Uterus (tissue), 4 donors: ENCODE measurements around the gene CDK1. TPM values are rescaled to one million over a fixed set of nuclear protein-coding genes. Genes with fewer than 3 reads are reported as not detected.

Experiments used
- DNase-seq, 2 donors: peaks; one replicate each; pipeline ENCODE4 v3.0.0-alpha.2; 2019 to 2020
- H3K27ac ChIP-seq, 2 donors: fragments of 200-600 bp; sonication (generic); 1 replicate in 1 of 2; 2 replicates in 1 of 2; pipeline ENCODE4 v1.5.1; 2016 to 2018
- H3K27me3 ChIP-seq, 2 donors: fragments of 200-600 bp; sonication (generic); one replicate each; pipeline ENCODE4 v1.5.1; 2018 to 2019; ENCODE audit warnings: control low read depth in 1 of 2
- H3K36me3 ChIP-seq, 2 donors: fragments of 200-600 bp; sonication (generic); one replicate each; pipeline ENCODE4 v1.5.1; 2019; ENCODE audit warnings: control low read depth in 1 of 2
- H3K4me1 ChIP-seq, 2 donors: fragments of 200-600 bp; sonication (generic); one replicate each; pipeline ENCODE4 v1.5.1; 2018 to 2019; ENCODE audit warnings: control low read depth in 1 of 2
- H3K4me3 ChIP-seq, 2 donors: fragments of 200-600 bp; sonication (generic); 1 replicate in 1 of 2; 2 replicates in 1 of 2; pipeline ENCODE4 v1.5.1; 2018 to 2019; ENCODE audit warnings: mild to moderate bottlenecking in 1 of 2
- H3K9me3 ChIP-seq, 2 donors: fragments of 200-600 bp; sonication (generic); one replicate each; pipeline ENCODE4 v1.5.1; 2019; ENCODE audit warnings: control low read depth in 1 of 2
- POLR2A ChIP-seq, 2 donors: fragments of 450-650 bp; IDR thresholded peaks; one replicate each; pipeline ENCODE4 v1.6.1; 2016; ENCODE audit warnings: antibody characterized with exemption in 2 of 2, mild to moderate bottlenecking in 1 of 2, moderate library complexity in 1 of 2
- intact Hi-C: fragments of 100-400 bp; cut with DNase I; formaldehyde crosslinking; loops from one replicate; pipeline ENCODE4 v1.15.1; 2023; ENCODE audit warnings: low total_unique reads
- total RNA-seq, 4 donors: library from RNA; depleted of rRNA in 3 of 4; stranded (reverse); fragments of >200 nt in 3 of 4; gene quantifications; one replicate each; pipeline versions ENCODE4 v1.1.0 to v1.2.4, GENCODE V29; 2014 to 2023
- TF ChIP-seq, protein P1 (sequence below), 4 experiments: fragments of 200-600 bp in 2 of 4; fragments of 450-650 bp in 2 of 4; sonication (generic) in 2 of 4; IDR thresholded peaks; one replicate each; pipeline ENCODE4 v1.5.1; 2016 to 2019; ENCODE audit warnings: antibody characterized with exemption in 4 of 4, mild to moderate bottlenecking in 2 of 4, moderate library complexity in 1 of 4
- donor health status: DM: yes; HTN: yes; CAD: no.

Gene CDK1
- total RNA-seq, 4 donors from 2014 or later: 3.5 to 98.9 TPM; not detected in 2

GRCh38 chr10:60753817-60754216 lies 24.5 kb upstream of the CDK1 start:
- Histone ChIP-seq H3K27me3 (no peaks in the 10 kb centered on the region), H3K4me1 (no peaks in the 10 kb centered on the region), H3K9me3 (no peaks in the 10 kb centered on the region), H3K36me3 (no peaks in the 10 kb centered on the region), H3K27ac (no peak overlapping the region), H3K4me3 (no peak overlapping the region)
- DNase-seq: no peak
- TF ChIP-seq, protein P1, sequence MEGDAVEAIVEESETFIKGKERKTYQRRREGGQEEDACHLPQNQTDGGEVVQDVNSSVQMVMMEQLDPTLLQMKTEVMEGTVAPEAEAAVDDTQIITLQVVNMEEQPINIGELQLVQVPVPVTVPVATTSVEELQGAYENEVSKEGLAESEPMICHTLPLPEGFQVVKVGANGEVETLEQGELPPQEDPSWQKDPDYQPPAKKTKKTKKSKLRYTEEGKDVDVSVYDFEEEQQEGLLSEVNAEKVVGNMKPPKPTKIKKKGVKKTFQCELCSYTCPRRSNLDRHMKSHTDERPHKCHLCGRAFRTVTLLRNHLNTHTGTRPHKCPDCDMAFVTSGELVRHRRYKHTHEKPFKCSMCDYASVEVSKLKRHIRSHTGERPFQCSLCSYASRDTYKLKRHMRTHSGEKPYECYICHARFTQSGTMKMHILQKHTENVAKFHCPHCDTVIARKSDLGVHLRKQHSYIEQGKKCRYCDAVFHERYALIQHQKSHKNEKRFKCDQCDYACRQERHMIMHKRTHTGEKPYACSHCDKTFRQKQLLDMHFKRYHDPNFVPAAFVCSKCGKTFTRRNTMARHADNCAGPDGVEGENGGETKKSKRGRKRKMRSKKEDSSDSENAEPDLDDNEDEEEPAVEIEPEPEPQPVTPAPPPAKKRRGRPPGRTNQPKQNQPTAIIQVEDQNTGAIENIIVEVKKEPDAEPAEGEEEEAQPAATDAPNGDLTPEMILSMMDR (IDR thresholded peaks at IDR 0.05): no peak
- no peak for TF ChIP-seq POLR2A (IDR thresholded peaks at IDR 0.05)
- intact Hi-C loops: no loop called here

DNA sequence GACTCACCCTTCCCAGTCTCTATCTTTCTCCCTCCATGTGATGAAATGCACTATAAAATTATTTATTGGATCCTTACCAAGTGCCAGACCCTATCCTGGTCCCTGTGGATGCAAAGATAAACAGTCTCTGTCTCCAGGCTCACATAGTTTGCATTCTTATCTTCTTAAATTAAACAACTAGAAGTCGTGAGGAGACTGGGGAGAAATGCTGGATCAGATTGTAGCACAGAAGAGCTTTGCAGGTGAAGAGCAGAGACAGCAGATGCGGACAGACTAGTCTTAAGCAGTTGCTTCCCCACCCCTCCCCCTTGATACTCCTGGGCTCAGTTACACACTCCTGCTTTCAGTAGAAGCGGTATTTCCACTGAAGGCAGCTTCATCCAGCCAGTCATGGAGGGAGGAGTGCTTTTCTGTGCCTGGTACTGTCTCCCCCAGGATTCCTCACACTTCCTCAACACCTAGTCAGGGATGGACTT lies 20.8 kb upstream of the CDK1 start:
- no peak overlapping the region for H3K27ac ChIP-seq
- no peak overlapping the region for H3K4me3 ChIP-seq
- no peak for DNase-seq
- H3K27me3 ChIP-seq: no peaks in the 10 kb centered on the region
- H3K4me1 ChIP-seq: no peaks in the 10 kb centered on the region
- TF ChIP-seq POLR2A (IDR thresholded peaks at IDR 0.05): no peak
- TF ChIP-seq, protein P1 (IDR thresholded peaks at IDR 0.05): no peak
- no peaks in the 10 kb centered on the region for H3K36me3 ChIP-seq
- intact Hi-C loops: no loop called here
- no peaks in the 10 kb centered on the region for H3K9me3 ChIP-seq

- Histone ChIP-seq H3K27ac (no peak overlapping the region), H3K27me3 (no peaks in the 10 kb centered on the region), H3K4me3 (no peak overlapping the region), H3K36me3 (no peaks in the 10 kb centered on the region), H3K9me3 (no peaks in the 10 kb centered on the region), H3K4me1 (no peaks in the 10 kb centered on the region)
- intact Hi-C loops: no loop called here
- no peak for DNase-seq
- TF ChIP-seq POLR2A (IDR thresholded peaks at IDR 0.05): no peak
- TF ChIP-seq, protein P1 (IDR thresholded peaks at IDR 0.05): no peak
Observed at GRCh38 chr10:60759181-60759580, 19.1 kb upstream of the CDK1 start.

DNA sequence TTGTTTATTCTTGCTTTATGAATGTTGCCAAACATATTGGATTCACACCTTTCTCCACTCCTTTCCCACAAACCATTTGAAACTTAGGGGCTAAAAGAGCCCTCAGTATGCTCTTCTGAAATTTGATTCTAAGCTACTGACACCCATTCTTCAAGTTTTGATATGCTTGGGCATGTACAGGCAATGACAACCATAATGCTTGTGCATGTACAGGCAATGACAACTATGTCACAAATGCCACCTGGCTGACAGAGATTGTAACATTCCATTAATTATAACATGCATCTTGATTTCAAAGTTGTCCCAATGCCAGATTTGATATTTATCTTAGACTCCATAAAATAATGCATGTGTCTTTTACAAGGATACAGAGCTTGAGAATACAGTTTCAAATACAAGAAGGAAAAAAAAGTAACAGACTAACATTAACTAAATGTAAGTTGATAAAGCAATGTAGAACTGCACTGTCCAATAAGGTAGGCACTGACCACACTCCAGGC lies 17.5 kb upstream of the CDK1 start:
- Histone ChIP-seq H3K27ac (no peak overlapping the region), H3K27me3 (no peaks in the 10 kb centered on the region), H3K36me3 (no peaks in the 10 kb centered on the region), H3K4me1 (no peaks in the 10 kb centered on the region), H3K9me3 (no peaks in the 10 kb centered on the region), H3K4me3 (no peak overlapping the region)
- intact Hi-C loops: no loop called here
- TF ChIP-seq, protein P1 (IDR thresholded peaks at IDR 0.05): no peak
- TF ChIP-seq POLR2A (IDR thresholded peaks at IDR 0.05): no peak
- DNase-seq: no peak

DNA sequence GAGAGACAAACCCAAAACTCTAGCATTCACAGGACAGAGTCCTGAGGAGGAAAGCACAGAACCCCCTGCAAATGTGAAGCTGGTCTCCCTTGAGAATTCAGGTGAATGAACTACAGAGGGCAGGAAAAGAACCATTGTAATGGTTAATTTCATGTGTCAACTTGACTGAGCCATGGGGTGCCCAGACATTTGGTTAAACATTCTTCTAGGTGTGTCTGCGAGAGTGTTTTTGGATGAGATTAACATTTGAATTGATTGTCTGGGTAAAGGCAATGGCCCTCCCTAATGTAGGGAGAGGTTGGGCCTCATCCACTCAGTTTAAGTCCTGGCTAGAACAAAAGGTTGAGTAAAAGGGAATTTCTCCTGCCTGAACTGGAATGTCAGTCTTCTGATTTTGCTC lies 15.7 kb upstream of the CDK1 start:
- TF ChIP-seq, protein P1 (IDR thresholded peaks at IDR 0.05): no peak
- TF ChIP-seq POLR2A (IDR thresholded peaks at IDR 0.05): no peak
- intact Hi-C loops: no loop called here
- H3K4me3 ChIP-seq: no peak overlapping the region
- H3K4me1 ChIP-seq: no peaks in the 10 kb centered on the region
- no peaks in the 10 kb centered on the region for H3K36me3 ChIP-seq
- no peak overlapping the region for H3K27ac ChIP-seq
- H3K9me3 ChIP-seq: no peaks in the 10 kb centered on the region
- H3K27me3 ChIP-seq: no peaks in the 10 kb centered on the region
- no peak for DNase-seq
